GM19043 (cell line): Measurements from ENCODE around the gene POU5F1.
A peak's percentile ranks its signal among the peaks of the same experiment; 100 is the strongest.
"Not testable (repeated sequence)": the region's sequence is repeated elsewhere in the genome, so short reads cannot be mapped to it uniquely, and the experiment has no call there.

ENCODE experiments used
- ATAC-seq: cut with Tn5 transposase; IDR thresholded peaks from one replicate; pipeline ENCODE4 v1.9.1; 2021; ENCODE audit warnings: low read depth; ENCODE audit not compliant: unreplicated experiment

Gene POU5F1

DNA sequence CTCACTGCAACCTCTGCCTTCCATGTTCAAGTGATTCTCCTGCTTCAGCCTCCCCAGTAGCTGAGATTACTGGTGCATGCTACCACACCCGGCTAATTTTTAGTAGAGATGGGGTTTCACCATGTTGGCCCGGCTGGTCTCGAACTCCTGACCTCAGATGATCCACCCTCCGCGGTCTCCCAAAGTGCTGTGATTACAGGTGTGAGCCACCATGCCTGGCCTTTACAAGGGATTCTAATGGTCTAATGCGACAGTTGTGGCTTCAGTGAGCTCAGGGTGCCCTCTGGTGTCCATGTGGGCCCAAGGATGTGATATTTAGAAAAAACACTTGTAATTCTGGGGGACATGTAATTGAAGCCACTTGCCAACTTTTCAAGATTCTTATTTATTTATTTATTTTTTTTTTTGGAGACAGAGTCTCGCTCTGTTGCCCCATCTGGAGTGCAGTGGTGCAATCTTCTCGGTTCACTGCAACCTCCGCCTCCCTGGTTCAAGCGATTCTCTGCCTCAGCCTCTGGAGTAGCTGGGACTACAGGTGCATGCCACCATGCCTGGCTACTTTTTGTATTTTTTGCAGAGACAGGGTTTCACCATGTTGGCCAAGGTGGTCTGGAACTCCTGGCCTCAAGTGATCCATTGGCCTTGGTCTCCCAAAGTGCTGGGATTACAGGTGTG, 22.1 kb upstream of the POU5F1 start:
- ATAC-seq, result not testable (repeated sequence)

DNA sequence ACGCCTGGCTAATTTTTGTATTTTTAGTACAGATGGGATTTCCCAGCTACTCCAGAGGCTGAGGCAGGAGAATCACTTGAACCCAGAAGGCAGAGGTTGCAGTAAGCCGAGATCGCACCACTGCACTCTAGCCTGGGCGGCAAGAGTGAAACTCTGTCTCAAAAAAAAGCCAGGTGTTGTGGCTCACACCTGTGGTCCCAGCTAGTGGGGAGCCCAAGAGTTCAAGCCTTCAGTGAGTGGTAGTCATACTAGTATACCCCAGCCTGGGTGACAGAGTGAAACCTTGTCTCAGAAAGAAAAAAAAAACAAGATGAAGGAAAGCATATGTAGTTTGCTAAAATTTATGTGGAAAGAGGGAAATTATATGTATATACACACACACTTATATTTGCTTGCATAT, 20.0 kb upstream of the POU5F1 start:
- no peak for ATAC-seq

DNA sequence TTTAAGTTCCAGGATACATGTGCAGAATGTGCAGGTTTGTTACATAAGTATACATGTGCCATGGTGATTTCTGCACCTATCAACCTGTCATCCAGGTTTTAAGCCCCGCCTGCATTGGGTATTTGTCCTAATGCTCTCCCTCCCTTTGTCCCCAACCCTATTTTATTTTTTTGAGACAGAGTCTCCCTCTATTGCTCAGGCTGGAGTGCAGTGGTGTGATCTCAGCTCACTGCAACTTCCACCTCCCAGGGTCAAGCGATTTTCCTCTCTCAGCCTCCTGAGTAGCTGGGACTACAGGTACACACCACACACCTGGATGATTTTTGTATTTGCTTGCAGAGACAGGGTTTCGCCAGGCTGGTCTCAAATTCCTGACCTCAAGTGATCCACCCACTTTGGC, 18.7 kb upstream of the POU5F1 start:
- not testable (repeated sequence) for ATAC-seq

DNA sequence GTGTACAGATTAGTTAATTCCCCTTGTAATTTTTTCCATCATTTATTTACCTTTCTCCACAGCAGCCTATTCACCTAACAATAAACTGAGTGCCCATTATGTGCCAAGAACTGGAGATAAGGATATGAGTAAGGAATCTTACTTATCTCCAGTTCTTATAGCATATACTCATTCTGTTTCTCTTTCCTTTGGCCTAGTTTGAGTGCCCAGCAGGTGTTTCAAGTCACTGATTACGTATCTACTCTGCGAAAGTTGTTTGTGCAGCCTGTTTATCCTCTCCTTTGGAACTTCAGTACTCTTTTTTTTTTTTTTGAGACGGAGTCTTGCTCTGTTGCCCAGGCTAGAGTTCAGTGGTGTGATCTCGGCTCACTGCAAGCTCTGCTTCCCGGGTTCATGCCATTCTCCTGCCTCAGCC, 17.3 kb upstream of the POU5F1 start:
- no peak for ATAC-seq

DNA sequence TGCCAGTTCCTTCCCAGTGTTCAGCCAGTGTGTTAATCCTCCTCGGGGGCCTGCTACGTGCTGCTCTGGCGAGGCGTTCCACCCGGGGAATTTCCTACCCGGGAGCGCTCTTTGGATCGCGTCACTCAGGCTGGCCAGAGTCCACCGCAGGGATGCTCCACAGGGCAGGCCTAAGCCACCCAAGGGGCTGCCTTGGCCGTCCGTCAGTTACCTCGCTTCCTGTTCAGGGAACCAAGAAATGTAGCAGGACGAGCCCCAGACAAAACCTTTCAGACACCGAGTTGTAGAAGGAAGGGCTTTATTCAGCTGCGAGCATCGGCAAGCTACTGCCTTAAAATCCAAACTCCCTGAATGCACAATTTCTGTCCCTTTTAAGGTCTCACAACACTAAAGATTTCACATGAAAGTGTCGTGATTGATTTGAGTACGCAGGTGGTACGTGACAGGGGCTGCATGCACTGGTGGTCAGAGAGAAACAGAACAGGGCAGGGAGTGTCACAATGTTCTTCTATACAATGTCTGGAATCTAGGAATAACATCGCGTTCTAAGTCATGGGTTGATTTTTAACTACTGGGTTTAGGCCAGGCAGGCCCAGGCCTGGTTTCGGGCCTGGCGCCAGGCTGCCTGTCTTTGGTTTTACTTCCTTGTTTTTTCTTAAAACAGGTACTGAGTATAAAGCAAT, 15.7 kb upstream of the POU5F1 start:
- ATAC-seq, result no peak

DNA sequence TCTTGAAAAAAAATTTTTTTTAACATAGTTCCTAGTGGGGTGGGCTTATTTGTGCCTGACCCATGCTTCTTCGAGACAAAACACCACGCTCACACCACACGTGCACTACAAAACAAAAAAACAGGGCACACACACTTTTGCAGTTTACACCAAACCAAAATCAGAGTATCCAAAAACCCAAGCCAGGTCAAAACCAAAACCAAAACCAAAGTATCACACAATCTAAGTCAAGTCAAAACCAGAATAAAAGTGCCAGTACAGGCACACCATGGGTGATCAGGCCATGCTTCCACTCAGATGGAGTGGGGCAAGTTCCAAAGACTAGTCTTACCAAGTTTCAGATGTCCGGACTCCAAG, 15.2 kb upstream of the POU5F1 start:
- ATAC-seq, result not testable (repeated sequence)

DNA sequence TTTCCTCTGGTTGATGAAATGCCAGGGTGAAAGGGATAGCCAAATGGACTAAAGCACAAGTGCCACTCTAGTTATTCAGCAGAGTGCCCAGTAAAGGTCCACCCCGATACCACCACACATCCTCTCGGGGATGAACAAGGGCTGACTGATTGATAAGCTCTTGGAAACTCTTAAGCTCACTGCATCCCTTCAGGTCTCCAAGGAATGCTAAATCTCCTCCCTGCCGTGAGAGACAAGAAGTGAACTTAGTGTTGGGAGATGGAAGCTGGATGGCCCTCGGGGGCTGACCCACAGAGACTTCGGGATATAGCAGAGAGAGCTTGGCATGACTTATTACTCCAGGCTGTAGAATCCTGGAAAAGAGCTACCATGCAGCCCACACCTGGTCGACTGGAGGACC, 13.4 kb upstream of the POU5F1 start:
- ATAC-seq, result not testable (repeated sequence)

DNA sequence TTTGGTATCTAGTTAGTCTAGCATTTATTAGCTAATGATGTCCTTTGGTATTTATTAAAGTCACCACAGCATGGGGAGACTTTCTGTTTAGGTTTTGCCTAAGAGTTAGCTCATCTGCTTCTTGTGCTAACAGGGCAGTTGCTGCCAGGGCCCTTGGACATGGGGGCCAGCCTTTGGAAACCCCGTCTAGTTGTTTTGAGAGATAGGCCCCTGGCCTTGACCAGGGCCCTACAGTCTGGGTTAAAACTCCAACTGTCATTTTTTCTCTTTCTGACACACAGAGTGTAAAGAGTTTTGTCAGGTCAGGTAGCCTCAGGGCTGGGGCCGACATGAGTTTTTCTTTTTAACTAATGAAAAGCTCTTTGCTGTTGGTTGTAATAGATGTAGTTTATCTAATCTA, 12.8 kb upstream of the POU5F1 start:
- not testable (repeated sequence) for ATAC-seq

DNA sequence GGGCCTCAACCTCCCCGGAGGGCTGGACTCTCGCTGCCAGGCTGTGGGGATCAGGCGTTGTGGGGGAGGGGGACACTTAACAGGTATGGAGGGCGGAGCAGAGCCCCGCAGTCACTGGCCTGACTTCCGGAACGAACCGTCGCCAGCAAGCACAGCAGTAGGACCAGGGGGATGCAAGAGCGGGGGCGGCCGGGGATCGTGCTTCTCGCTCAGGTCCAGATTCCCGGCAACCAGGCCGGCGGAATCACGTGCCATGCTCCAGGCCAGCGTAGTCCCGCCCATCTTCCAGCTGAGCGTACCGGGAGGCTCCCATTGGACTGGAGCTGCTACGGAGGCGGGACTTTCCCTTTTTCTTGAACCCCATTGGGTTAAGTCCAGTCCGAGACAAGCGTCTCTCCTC, 10.0 kb upstream of the POU5F1 start:
- peak; percentile 81 for ATAC-seq

DNA sequence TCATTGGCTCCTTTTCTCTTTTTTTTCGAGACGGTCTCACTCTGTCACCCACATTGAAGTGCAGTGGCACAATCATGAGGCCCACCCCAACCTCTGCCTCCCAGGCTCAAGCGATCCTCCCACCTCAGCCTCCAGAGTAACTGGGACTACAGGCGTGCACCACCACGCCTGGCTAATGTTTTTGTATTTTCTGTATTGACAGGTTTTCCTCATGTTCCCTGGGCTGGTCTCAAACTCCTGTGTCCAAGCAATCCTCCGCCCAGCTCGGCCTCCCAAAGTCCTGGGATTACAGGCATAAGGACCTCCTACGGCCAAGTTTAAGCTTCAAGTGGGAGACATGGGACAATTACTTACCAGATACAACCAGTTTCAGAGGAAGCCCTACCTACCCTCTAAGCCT, 9.4 kb upstream of the POU5F1 start:
- no peak for ATAC-seq

DNA sequence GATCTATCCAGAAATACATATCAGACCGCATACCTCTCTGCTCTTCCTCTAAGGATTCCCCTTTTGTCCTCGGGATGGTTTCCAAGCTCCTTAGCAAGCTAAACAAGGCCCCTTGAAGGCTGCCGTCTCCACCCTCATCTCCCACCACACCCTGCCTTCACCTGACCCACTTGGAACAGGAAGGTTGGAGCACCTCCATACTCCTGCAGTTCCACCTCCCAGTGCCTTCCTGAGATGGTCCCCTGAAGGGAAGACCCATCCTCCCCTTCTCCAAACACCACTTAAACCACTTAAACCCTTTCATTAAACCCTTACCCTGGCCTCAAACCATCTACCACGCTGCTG, 8.5 kb upstream of the POU5F1 start:
- no peak for ATAC-seq

DNA sequence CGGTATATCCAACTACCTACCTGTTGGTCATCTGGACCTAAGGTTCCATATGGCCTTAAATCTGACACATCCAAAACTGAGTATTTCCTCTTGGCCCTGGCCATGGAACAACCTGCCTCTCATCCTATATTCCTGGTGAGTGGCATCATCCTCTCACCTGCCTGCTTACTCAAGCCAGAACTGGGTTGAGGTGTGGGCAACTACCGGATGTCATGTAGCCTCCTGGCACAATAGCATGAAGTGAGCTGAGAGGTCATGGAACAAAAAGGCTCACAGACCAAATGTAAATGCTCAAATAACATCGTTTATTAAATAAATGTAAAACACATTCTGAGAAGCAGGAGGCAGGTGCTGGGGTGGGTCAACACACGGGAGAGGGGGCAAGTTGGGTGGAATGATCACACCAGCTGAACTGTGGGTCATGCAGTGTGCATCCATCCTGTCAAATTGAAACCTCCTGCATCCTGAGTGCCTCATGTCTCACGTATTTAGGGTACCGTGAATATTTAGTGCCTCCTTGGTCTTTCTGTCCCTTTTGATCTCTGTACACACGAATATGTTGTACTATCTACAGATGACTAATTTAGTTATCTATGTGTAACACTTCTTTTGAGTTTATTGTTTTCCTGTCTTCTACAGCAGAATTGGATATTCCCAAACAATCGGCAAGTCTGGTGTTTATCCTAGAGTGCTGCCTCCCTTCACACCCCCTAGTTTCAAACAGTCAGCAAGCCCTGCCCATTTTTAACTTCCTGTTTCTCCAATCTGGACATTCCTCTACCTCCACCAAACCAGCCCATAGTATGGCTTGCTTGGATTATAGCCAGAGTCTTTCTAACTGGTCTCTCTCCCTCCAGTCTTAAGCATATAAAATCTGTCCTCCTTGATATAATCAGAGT, 7.9 kb upstream of the POU5F1 start:
- ATAC-seq, result no peak

DNA sequence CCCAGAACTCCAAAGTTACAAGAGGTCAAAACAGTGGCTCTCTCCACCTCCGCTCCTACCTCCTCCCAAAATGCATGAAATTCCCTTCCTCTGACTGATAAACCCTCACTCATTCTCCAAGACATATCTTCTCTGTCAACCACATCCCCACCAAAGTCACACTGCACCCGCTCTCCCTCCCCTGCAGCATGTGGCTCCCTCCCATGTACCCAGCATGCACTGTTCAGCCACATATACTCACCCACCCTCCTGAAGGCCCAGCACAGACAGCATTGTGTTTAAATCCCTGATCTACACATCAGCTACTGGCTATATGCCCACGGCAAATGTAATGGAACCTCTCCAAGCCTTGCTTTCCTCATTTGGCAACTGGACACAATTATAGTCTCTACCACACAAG, 5.5 kb upstream of the POU5F1 start:
- no peak for ATAC-seq

DNA sequence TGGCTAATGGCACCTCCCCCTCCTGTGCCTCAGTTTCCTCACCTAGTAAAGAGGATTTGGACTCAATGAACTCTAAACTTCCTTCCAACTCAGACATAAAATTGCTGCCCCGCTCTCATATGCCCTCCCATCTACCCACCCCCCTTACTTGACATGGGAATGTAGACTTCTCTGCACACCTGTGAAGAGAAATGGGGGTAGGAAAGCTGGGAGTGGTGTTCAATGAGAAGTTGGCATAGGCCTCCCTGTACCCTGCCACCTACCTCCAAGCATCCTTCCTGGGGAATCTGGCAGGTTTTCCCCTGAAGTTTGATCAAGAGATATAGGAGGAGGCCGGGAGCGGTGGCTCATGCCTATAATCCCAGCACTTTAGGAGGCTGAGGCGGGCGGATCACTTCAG, 3.9 kb upstream of the POU5F1 start:
- no peak for ATAC-seq

DNA sequence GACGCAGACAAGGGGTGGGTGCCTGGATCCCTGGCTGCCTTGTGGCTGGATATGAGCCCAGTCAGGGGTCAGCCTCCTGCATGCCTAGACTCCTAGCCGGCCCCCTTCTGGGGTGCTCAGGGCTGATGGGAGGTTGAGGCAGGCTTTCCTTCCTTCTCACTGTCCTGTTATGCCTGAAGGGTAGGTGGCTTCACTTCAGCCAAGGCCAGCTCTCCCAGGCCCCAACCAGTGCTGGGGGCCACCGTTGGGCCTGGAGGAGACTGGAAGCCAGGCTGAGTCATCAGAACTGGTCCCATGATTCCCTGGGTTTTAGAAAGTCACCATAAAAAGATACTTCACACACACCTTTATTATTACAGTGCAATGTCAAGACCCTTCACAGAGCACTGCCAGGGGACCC, 2.9 kb upstream of the POU5F1 start:
- ATAC-seq, result no peak

DNA sequence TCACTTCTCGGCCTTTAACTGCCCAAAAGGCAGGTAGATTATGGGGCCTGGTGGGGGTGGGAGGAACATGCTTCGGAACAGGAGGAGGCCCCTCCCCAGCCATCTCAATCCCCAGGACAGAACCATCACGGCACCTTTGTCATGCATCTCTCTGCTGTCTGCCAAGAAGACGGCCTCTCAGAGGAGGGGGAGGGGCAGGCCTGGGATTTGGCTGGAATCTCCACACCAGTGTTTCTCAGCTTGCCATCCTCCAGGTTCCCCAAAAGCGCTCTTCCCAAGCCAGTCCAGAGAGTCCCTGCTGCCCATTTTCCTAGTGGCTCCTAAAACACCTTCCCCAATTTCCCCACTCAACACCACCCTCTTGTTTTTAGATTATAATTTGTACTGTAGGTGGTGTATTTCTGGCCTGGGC, 2.5 kb upstream of the POU5F1 start:
- ATAC-seq, result no peak

DNA sequence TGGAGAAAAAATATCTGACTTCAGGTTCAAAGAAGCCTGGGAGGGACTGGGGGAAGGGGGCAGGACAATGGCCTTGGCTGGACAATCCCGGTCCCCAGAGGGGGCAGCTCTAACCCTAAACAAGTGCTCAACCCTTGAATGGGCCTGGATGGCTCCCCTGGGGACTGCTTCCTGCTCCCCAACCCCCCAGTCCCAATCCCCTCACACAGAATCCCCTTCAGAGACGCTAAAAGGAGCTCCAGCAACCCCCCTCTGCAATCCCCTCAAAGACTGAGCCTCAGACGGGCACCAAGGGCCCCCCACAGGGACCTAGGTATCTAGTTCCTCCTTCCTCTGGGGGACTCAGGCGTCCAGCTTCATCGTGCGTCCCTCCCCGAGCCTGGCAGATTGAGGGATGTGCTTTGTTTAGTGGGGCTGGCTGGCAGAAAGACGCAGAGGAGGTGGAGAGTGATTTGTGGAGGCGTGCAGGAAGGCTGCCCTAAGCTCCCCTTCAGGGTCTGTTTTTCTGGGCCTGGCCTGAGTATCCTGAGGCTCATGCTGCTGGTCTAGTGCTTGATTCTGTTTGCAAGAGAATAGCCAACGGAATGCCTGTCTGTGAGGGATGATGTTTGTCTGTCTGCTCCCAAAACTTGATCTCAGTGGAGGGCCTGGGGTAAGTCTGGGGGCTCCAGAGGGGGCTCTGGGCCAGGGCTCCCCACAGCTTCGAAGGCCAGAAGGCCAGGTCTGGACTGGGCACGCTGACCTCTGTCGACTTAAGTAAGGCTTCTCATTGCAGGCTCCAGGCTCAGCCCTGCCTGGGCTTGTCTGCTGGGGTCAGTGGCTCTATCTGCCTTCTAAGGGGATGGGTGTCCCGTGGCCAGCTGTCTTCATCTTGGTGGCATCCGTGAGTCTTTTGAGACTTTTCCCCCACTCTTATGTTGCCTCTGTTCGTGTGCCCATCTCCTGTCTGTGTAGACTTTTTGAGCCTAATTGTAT, 1.7 kb upstream of the POU5F1 start:
- no peak for ATAC-seq

DNA sequence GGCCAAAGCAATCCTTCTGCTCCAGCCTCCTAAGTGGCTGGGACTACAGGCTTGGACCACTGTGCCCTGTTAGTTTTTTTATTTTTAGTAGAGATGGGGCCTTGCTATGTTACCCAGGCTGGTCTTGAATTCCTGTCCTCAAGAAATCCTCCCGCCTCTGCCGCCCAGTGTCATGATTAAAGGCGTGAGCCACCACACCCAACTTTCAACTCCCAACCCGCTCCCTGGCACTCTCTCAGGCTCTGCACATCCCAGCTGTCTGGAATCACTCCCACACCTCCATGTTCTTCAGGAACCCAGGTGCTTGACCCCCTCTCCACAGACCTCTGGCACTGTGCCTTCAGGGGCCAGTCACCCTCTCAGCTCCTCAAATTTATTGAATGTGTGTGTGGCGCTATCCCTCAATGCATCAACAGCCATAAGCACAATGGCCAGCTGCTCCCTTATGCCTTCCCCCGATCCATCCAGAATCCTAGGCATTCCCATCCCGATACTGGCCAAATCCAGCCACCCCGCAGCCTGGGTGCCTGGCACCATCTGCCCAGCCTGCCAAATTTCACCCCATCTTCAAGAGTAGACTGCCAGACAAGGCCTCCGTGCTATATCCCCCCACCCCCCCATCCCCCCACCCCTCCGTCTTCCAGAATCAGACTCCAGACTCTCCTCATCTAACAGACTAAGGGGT, 647 bp upstream of the POU5F1 start:
- ATAC-seq, result no peak

DNA sequence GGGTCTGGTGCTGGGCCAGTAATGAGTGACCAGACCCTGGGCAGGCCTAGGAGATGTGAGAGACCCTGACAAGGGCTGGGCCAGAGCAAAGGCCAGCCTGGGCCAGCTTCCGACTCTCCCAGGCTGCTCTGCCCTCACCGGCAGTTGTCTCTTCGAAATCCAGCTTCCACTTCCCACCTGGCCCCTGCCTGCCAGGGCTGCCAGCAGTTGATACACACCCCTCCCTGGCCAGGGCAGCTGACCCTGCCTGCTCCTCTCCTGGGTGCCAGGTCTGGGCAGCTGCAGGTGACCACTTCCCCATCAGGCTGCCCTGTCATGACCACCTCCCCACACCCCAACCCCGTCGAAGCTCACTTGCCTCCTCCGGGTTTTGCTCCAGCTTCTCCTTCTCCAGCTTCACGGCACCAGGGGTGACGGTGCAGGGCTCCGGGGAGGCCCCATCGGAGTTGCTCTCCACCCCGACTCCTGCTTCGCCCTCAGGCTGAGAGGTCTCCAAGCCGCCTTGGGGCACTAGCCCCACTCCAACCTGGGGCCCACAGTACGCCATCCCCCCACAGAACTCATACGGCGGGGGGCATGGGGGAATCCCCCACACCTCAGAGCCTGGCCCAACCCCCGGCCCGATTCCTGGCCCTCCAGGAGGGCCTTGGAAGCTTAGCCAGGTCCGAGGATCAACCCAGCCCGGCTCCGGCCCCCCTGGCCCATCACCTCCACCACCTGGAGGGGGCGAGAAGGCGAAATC, 453 bp downstream of the POU5F1 start:
- not testable (repeated sequence) for ATAC-seq
